Measurements from ENCODE around the gene PKN1.
A peak's percentile ranks its signal among the peaks of the same experiment; 100 is the strongest.

Gene PKN1

GRCh38 chr19:14414926-14415690, 18.0 kb upstream of the PKN1 start:
- TF ChIP-seq ZFP30 (CRISPR knock-in tag; IDR thresholded peaks at IDR 0.05), result no peak
- TF ChIP-seq TCF4 (CRISPR knock-in tag; IDR thresholded peaks at IDR 0.05; ENCODE audit: borderline replicate concordance), result no peak
- TF ChIP-seq PATZ1 (CRISPR knock-in tag; IDR thresholded peaks at IDR 0.05; ENCODE audit: borderline replicate concordance), result no peak
- no peak for TF ChIP-seq ZFP3 (CRISPR knock-in tag; IDR thresholded peaks at IDR 0.05)
- no peak for TF ChIP-seq ZNF8 (CRISPR knock-in tag; IDR thresholded peaks at IDR 0.05)
- no peak for TF ChIP-seq ISL1 (CRISPR knock-in tag; IDR thresholded peaks at IDR 0.05)
- TF ChIP-seq, protein P1, sequence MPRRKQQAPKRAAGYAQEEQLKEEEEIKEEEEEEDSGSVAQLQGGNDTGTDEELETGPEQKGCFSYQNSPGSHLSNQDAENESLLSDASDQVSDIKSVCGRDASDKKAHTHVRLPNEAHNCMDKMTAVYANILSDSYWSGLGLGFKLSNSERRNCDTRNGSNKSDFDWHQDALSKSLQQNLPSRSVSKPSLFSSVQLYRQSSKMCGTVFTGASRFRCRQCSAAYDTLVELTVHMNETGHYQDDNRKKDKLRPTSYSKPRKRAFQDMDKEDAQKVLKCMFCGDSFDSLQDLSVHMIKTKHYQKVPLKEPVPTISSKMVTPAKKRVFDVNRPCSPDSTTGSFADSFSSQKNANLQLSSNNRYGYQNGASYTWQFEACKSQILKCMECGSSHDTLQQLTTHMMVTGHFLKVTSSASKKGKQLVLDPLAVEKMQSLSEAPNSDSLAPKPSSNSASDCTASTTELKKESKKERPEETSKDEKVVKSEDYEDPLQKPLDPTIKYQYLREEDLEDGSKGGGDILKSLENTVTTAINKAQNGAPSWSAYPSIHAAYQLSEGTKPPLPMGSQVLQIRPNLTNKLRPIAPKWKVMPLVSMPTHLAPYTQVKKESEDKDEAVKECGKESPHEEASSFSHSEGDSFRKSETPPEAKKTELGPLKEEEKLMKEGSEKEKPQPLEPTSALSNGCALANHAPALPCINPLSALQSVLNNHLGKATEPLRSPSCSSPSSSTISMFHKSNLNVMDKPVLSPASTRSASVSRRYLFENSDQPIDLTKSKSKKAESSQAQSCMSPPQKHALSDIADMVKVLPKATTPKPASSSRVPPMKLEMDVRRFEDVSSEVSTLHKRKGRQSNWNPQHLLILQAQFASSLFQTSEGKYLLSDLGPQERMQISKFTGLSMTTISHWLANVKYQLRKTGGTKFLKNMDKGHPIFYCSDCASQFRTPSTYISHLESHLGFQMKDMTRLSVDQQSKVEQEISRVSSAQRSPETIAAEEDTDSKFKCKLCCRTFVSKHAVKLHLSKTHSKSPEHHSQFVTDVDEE (CRISPR knock-in tag; IDR thresholded peaks at IDR 0.05), result no peak
- ATAC-seq, result no peak

DNA sequence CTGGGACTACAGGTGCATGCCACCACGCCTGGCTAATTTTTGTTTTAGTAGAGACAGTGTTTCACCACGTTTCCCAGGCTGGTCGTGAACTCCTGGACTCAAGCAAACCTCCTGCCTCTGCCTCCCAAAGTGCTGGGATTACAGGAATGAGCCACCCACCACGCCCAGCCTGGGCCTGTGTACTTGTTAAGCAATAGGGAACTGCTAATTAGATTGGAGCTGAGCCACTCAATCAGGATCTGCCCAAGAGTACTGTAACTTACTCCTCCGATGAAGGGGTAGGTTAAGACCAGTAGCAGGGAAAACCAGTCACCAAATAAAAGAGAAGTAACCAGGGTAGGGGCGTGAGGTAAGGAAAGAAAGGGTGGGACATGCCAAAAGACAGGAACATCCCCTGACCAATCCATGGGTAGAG, 16.3 kb upstream of the PKN1 start:
- TF ChIP-seq PPARA (CRISPR knock-in tag; IDR thresholded peaks at IDR 0.05; ENCODE audit: borderline replicate concordance) (no peak), ZNF565 (CRISPR knock-in tag; conservative IDR thresholded peaks at IDR 0.05; ENCODE audit: low read depth) (no peak), ZNF8 (CRISPR knock-in tag; IDR thresholded peaks at IDR 0.05) (no peak)
- ATAC-seq, result no peak

- TF ChIP-seq PATZ1 (CRISPR knock-in tag; IDR thresholded peaks at IDR 0.05; ENCODE audit: borderline replicate concordance) (no peak), TOX (CRISPR knock-in tag; IDR thresholded peaks at IDR 0.05; ENCODE audit: borderline replicate concordance) (no peak)
- TF ChIP-seq, protein P1 (CRISPR knock-in tag; IDR thresholded peaks at IDR 0.05), result no peak
- peak; percentile 85 for ATAC-seq
Observed at GRCh38 chr19:14418856-14419105, 14.3 kb upstream of the PKN1 start.

GRCh38 chr19:14419106-14419813, 13.8 kb upstream of the PKN1 start, which contains the start of gene DDX39A:
TSS of gene DDX39A (minus strand) at chr19:14419341. CDS start at chr19:14413220, 6,121 bp downstream.
- 0 out of 2 replicates have a peak, but pooled peaks have one; percentile 43 for TF ChIP-seq ZNF565 (CRISPR knock-in tag; conservative IDR thresholded peaks at IDR 0.05; ENCODE audit: low read depth)
- no peak for TF ChIP-seq PPARA (CRISPR knock-in tag; IDR thresholded peaks at IDR 0.05; ENCODE audit: borderline replicate concordance)
- ATAC-seq, result peak; percentile 99

- ATAC-seq, result no peak
- TF ChIP-seq, protein P1 (CRISPR knock-in tag; IDR thresholded peaks at IDR 0.05), result no peak
- TF ChIP-seq TOX (CRISPR knock-in tag; IDR thresholded peaks at IDR 0.05; ENCODE audit: borderline replicate concordance), result no peak
- TF ChIP-seq BACH2 (CRISPR knock-in tag; IDR thresholded peaks at IDR 0.05; ENCODE audit: borderline replicate concordance), result no peak
- no peak for TF ChIP-seq ISL1 (CRISPR knock-in tag; IDR thresholded peaks at IDR 0.05)
- no peak for TF ChIP-seq RARB (CRISPR knock-in tag; IDR thresholded peaks at IDR 0.05)
- TF ChIP-seq ZFP3 (CRISPR knock-in tag; IDR thresholded peaks at IDR 0.05), result no peak
- no peak for TF ChIP-seq ZNF8 (CRISPR knock-in tag; IDR thresholded peaks at IDR 0.05)
- no peak for TF ChIP-seq PPARA (CRISPR knock-in tag; IDR thresholded peaks at IDR 0.05; ENCODE audit: borderline replicate concordance)
- no peak for TF ChIP-seq ZFP30 (CRISPR knock-in tag; IDR thresholded peaks at IDR 0.05)
- no peak for TF ChIP-seq GLIS3 (CRISPR knock-in tag; IDR thresholded peaks at IDR 0.05)
- no peak for TF ChIP-seq ZC3H10 (CRISPR knock-in tag; IDR thresholded peaks at IDR 0.05)
- no peak for TF ChIP-seq TCF4 (CRISPR knock-in tag; IDR thresholded peaks at IDR 0.05; ENCODE audit: borderline replicate concordance)
- TF ChIP-seq, protein P2, sequence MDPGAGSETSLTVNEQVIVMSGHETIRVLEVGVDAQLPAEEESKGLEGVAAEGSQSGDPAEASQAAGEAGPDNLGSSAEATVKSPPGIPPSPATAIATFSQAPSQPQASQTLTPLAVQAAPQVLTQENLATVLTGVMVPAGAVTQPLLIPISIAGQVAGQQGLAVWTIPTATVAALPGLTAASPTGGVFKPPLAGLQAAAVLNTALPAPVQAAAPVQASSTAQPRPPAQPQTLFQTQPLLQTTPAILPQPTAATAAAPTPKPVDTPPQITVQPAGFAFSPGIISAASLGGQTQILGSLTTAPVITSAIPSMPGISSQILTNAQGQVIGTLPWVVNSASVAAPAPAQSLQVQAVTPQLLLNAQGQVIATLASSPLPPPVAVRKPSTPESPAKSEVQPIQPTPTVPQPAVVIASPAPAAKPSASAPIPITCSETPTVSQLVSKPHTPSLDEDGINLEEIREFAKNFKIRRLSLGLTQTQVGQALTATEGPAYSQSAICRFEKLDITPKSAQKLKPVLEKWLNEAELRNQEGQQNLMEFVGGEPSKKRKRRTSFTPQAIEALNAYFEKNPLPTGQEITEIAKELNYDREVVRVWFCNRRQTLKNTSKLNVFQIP (CRISPR knock-in tag; IDR thresholded peaks at IDR 0.05; ENCODE audit: borderline replicate concordance, low read depth), result no peak
Observed at GRCh38 chr19:14425696-14426138, 7.4 kb upstream of the PKN1 start.
